RWPE2 (cell line): Measurements from ENCODE around the gene KDR.

Source experiments
- ATAC-seq: fragments of 200-7000 bp; cut with Tn5 transposase; 3 replicates; pipeline ENCODE4 v1.9.1; 2021; ENCODE audit warnings: low read depth
- DNase-seq: peaks from one replicate; pipeline ENCODE4 v3.0.0-alpha.2; 2020; ENCODE audit warnings: low spot score
- H3K27ac ChIP-seq: fragments of 450-650 bp; 2 replicates; pipeline ENCODE4 v1.5.1; 2017; ENCODE audit warnings: mild to moderate bottlenecking; ENCODE audit not compliant: poor library complexity, severe bottlenecking
- H3K27me3 ChIP-seq: fragments of 250-450 bp; sonication (Bioruptor Pico); 2 replicates; pipeline ENCODE4 v1.5.1; 2021; ENCODE audit warnings: mild to moderate bottlenecking, moderate library complexity; ENCODE audit not compliant: insufficient read depth, poor library complexity, severe bottlenecking
- H3K36me3 ChIP-seq: fragments of 250-450 bp; sonication (Bioruptor Pico); 2 replicates; pipeline ENCODE4 v1.5.1; 2020; ENCODE audit warnings: low read depth, mild to moderate bottlenecking, moderate library complexity
- H3K4me1 ChIP-seq: fragments of 250-450 bp; sonication (Bioruptor Pico); 2 replicates; pipeline ENCODE4 v1.5.1; 2021; ENCODE audit warnings: mild to moderate bottlenecking, moderate library complexity; ENCODE audit not compliant: insufficient read depth, poor library complexity, severe bottlenecking
- H3K4me3 ChIP-seq: fragments of 250-450 bp; sonication (Bioruptor Pico); 2 replicates; pipeline ENCODE4 v1.5.1; 2021; ENCODE audit warnings: mild to moderate bottlenecking, moderate library complexity; ENCODE audit not compliant: severe bottlenecking
- H3K9me3 ChIP-seq: fragments of 250-450 bp; sonication (Bioruptor Pico); 2 replicates; pipeline ENCODE4 v1.5.1; 2021; ENCODE audit warnings: mild to moderate bottlenecking, moderate library complexity; ENCODE audit not compliant: severe bottlenecking
- TF ChIP-seq, protein P1 (sequence below): fragments of 450-650 bp; IDR thresholded peaks from one replicate; pipeline ENCODE4 v1.5.1; 2017; ENCODE audit warnings: mild to moderate bottlenecking, moderate library complexity; ENCODE audit not compliant: poor library complexity, severe bottlenecking

Gene KDR

DNA sequence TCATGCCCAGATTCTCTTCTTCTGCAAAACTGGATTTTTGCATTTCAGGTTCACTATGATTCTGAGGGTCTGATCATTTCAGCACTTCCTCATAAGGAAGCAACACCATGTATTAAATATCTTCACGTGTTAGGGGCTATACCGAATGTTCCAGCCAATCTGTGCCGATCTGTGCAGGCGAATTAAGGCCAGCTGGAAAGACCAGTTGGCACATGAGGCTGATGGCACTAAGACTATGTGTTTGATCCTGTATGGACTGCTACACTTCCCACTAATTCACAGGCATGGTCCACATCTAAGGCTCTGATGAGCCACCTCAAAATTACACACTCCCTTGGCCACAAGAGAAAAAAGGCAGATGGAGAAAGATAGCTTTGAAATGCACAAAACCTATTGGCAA, 28.8 kb downstream of the KDR start:
- Histone ChIP-seq H3K9me3 (no peaks in the 10 kb centered on the region), H3K27ac (no peak overlapping the region), H3K27me3 (no peaks in the 10 kb centered on the region), H3K36me3 (no peaks in the 10 kb centered on the region), H3K4me1 (no peaks in the 10 kb centered on the region), H3K4me3 (no peak overlapping the region)
- TF ChIP-seq, protein P1, sequence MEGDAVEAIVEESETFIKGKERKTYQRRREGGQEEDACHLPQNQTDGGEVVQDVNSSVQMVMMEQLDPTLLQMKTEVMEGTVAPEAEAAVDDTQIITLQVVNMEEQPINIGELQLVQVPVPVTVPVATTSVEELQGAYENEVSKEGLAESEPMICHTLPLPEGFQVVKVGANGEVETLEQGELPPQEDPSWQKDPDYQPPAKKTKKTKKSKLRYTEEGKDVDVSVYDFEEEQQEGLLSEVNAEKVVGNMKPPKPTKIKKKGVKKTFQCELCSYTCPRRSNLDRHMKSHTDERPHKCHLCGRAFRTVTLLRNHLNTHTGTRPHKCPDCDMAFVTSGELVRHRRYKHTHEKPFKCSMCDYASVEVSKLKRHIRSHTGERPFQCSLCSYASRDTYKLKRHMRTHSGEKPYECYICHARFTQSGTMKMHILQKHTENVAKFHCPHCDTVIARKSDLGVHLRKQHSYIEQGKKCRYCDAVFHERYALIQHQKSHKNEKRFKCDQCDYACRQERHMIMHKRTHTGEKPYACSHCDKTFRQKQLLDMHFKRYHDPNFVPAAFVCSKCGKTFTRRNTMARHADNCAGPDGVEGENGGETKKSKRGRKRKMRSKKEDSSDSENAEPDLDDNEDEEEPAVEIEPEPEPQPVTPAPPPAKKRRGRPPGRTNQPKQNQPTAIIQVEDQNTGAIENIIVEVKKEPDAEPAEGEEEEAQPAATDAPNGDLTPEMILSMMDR, result no peak
- ATAC-seq, result no peak
- DNase-seq, result no peak

DNA sequence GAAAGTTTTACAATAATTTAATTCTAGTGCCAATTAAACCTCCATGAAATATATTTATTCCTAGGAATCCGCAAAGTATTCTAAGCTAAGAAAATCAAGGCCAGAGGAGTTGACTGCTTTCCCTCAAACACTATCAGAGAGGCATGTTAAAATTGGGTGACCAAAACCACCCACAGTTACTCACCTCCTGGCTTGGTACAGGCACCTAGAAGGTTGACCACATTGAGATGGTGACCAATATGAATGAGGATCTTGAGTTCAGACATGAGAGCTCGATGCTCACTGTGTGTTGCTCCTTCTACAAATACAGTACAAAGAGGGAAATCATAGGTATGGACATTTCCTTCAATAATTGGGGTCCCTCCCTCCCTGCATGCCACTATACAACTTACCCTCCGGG, 29.4 kb downstream of the KDR start:
- TF ChIP-seq, protein P1, result no peak
- no peak for ATAC-seq
- Histone ChIP-seq H3K27me3 (no peaks in the 10 kb centered on the region), H3K27ac (no peak overlapping the region), H3K9me3 (no peaks in the 10 kb centered on the region), H3K4me3 (no peak overlapping the region), H3K36me3 (no peaks in the 10 kb centered on the region), H3K4me1 (no peaks in the 10 kb centered on the region)
- DNase-seq, result no peak

DNA sequence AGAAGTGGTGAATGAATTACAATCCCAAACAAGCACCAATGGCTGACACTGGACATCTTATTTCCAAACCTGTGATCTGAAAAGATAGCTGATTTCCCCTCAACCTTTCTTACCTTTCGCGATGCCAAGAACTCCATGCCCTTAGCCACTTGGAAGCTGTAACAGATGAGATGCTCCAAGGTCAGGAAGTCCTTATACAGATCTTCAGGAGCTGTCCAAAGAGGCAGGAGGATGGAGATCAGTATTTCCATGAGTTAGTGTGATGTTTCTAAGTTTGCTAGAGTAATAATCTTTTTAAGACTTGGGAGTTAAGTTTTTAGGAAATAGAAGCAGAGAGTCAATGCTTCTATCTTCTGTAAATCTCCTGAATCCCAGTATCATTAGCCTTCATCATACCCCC, 32.9 kb downstream of the KDR start:
- TF ChIP-seq, protein P1, result no peak
- Histone ChIP-seq H3K36me3 (no peaks in the 10 kb centered on the region), H3K4me3 (no peak overlapping the region), H3K27ac (no peak overlapping the region), H3K9me3 (no peaks in the 10 kb centered on the region), H3K4me1 (no peaks in the 10 kb centered on the region), H3K27me3 (no peaks in the 10 kb centered on the region)
- no peak for ATAC-seq
- DNase-seq, result no peak

DNA sequence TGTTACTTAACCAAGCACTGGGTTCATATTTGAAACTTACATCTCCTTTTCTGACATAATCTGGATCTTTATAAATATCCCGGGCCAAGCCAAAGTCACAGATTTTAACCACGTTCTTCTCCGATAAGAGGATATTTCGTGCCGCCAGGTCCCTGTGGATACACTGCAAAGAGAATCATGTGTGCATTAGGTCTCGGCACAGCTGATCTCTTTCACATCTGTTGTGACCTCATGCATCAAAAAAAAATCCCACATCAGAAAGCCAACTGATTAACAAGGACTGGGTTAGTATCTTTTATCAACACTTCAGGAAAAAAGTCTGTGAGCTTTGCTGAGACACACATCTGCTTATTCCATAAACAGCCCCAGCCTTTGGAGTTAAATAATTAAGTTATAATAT, 35.5 kb downstream of the KDR start:
- Histone ChIP-seq H3K36me3 (no peaks in the 10 kb centered on the region), H3K27me3 (no peaks in the 10 kb centered on the region), H3K9me3 (no peaks in the 10 kb centered on the region), H3K4me3 (no peak overlapping the region), H3K27ac (no peak overlapping the region), H3K4me1 (no peaks in the 10 kb centered on the region)
- ATAC-seq (no peak), DNase-seq (no peak)
- TF ChIP-seq, protein P1, result no peak

DNA sequence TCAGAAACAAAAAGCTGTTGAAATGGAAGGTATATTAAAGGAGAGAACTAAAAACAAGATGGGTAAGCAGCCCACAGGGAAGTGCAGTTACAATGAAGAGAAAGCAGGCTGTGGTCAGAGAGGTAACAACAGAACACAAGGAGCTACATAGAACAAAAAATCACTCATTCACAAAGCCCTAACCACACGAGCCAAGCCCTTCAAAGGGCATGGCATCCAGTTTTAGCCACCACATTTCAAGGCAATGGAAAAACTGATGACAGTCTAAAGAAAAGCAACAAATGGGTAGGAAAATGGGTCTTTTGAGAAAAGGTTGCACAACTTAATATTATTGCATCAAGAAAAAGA, 37.5 kb downstream of the KDR start:
- Histone ChIP-seq H3K27me3 (no peaks in the 10 kb centered on the region), H3K4me3 (no peak overlapping the region), H3K4me1 (no peaks in the 10 kb centered on the region), H3K36me3 (no peaks in the 10 kb centered on the region), H3K9me3 (no peaks in the 10 kb centered on the region), H3K27ac (no peak overlapping the region)
- DNase-seq, result no peak
- TF ChIP-seq, protein P1, result no peak
- ATAC-seq, result no peak
